Measurements from ENCODE around the gene FMNL2.

DNA sequence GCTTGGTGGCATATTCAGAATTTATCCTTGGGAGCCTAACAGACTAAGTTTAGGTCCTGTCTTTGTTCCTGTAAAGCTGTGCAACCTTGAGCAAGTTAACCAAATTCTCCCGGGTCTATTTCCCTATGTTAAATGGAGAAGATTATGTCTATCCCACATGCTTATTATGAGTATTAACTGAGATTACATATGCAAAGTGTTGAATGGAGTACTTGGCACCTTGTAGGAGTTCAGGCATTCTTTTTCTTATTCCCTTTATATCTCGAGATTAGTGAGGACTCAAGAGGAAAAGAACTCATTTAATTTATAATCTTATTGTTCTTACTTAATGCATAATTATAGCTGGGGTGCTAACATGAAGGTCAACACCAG is 184.6 kb downstream of the FMNL2 start:
- no peak for TF ChIP-seq POLR2A (IDR thresholded peaks at IDR 0.05)
- TF ChIP-seq, protein P1, sequence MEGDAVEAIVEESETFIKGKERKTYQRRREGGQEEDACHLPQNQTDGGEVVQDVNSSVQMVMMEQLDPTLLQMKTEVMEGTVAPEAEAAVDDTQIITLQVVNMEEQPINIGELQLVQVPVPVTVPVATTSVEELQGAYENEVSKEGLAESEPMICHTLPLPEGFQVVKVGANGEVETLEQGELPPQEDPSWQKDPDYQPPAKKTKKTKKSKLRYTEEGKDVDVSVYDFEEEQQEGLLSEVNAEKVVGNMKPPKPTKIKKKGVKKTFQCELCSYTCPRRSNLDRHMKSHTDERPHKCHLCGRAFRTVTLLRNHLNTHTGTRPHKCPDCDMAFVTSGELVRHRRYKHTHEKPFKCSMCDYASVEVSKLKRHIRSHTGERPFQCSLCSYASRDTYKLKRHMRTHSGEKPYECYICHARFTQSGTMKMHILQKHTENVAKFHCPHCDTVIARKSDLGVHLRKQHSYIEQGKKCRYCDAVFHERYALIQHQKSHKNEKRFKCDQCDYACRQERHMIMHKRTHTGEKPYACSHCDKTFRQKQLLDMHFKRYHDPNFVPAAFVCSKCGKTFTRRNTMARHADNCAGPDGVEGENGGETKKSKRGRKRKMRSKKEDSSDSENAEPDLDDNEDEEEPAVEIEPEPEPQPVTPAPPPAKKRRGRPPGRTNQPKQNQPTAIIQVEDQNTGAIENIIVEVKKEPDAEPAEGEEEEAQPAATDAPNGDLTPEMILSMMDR (IDR thresholded peaks at IDR 0.05) = no peak

Data from esophagus squamous epithelium (tissue), 4 donors.